HepG2 (cell line): ENCODE data around the gene PROC. TPM values are rescaled to one million over a fixed set of nuclear protein-coding genes. Genes with fewer than 3 reads are reported as not detected.

Experiments used
- ETV6 ChIP-seq: sonication (generic); formaldehyde crosslinking; conservative IDR thresholded peaks from 2 replicates; pipeline ENCODE4 v1.4.0; 2020; ENCODE audit warnings: missing genetic modification reagents
- FIP1L1 ChIP-seq: fragments of 200-400 bp; formaldehyde crosslinking; IDR thresholded peaks from 2 replicates; pipeline ENCODE4 v1.6.1; 2018; ENCODE audit warnings: low read depth, mild to moderate bottlenecking, low read length, moderate library complexity, borderline replicate concordance; ENCODE audit not compliant: insufficient read depth
- HDAC2 ChIP-seq: sonication (generic); formaldehyde crosslinking; IDR thresholded peaks from 2 replicates; pipeline ENCODE4 v1.4.0; 2020; ENCODE audit warnings: missing genetic modification reagents
- ISX ChIP-seq: sonication (generic); formaldehyde crosslinking; conservative IDR thresholded peaks from 2 replicates; pipeline ENCODE4 v1.5.0; 2020; ENCODE audit warnings: missing genetic modification reagents
- RAD21 ChIP-seq: fragments of 450-650 bp; formaldehyde crosslinking; IDR thresholded peaks from 2 replicates; pipeline ENCODE4 v1.5.0; 2020; ENCODE audit warnings: mild to moderate bottlenecking
- SP4 ChIP-seq: sonication (generic); formaldehyde crosslinking; IDR thresholded peaks from 2 replicates; pipeline ENCODE4 v1.8.1; 2023; ENCODE audit warnings: mild to moderate bottlenecking, missing genetic modification reagents
- ZNF160 ChIP-seq: sonication (generic); formaldehyde crosslinking; IDR thresholded peaks from 2 replicates; pipeline ENCODE4 v1.8.0; 2022; ENCODE audit warnings: mild to moderate bottlenecking, inconsistent platforms, missing genetic modification reagents
- ZNF382 ChIP-seq: sonication (generic); formaldehyde crosslinking; IDR thresholded peaks from 2 replicates; pipeline ENCODE4 v1.5.0; 2020; ENCODE audit warnings: missing genetic modification reagents, mild to moderate bottlenecking, borderline replicate concordance
- ZNF550 ChIP-seq: sonication (generic); formaldehyde crosslinking; IDR thresholded peaks from 2 replicates; pipeline ENCODE4 v1.4.0; 2020; ENCODE audit warnings: mild to moderate bottlenecking, missing genetic modification reagents, borderline replicate concordance
- ZNF619 ChIP-seq: sonication (generic); formaldehyde crosslinking; IDR thresholded peaks from 2 replicates; pipeline ENCODE4 v1.4.0; 2020; ENCODE audit warnings: mild to moderate bottlenecking, missing genetic modification reagents
- ZNF761 ChIP-seq: sonication (generic); formaldehyde crosslinking; conservative IDR thresholded peaks from 2 replicates; pipeline ENCODE4 v1.4.0; 2020; ENCODE audit warnings: mild to moderate bottlenecking, missing genetic modification reagents
- polyA plus RNA-seq, 8 experiments: library from polyadenylated mRNA; depleted of rRNA in 3 of 8; stranded (reverse) in 7 of 8; unstranded in 1 of 8; fragments of >200 nt; fragmentation: Illumina TruSeq in 4 of 8; extraction: Trizol in 4 of 8; gene quantifications; 2 replicates each; pipeline versions ENCODE4 v1.2.1 to v1.2.3, GENCODE V29; 2011 to 2016; ENCODE audit warnings: low read depth in 4 of 8, missing spikeins in 1 of 8, mixed read lengths in 1 of 8; ENCODE audit not compliant: insufficient read depth in 1 of 8
- total RNA-seq, 5 experiments: library from RNA; depleted of rRNA; stranded (reverse); fragments of >200 nt; fragmentation: Illumina TruSeq; extraction: Trizol; gene quantifications; 2 replicates each; pipeline ENCODE4 v1.2.3, GENCODE V29; 2016; ENCODE audit warnings: low read depth in 1 of 5
- TF ChIP-seq, protein P1 (sequence below): sonication (generic); formaldehyde crosslinking; IDR thresholded peaks from 2 replicates; pipeline ENCODE4 v1.5.0; 2020; ENCODE audit warnings: mild to moderate bottlenecking, missing genetic modification reagents, borderline replicate concordance
- TF ChIP-seq, protein P2 (sequence below): sonication (generic); formaldehyde crosslinking; IDR thresholded peaks from 2 replicates; pipeline ENCODE4 v1.4.0; 2020; ENCODE audit warnings: mild to moderate bottlenecking, missing genetic modification reagents, borderline replicate concordance
- TF ChIP-seq, protein P3 (sequence below): sonication (generic); formaldehyde crosslinking; IDR thresholded peaks from 2 replicates; pipeline ENCODE4 v1.8.1; 2023; ENCODE audit warnings: missing genetic modification reagents, mild to moderate bottlenecking, borderline replicate concordance
- TF ChIP-seq, protein P4 (sequence below): IDR thresholded peaks from 2 replicates; pipeline ENCODE4 v1.6.1; 2016; ENCODE audit warnings: mild to moderate bottlenecking, missing biosample characterization, missing genetic modification reagents

The PROC gene
- total and polyA plus RNA-seq, 2 of the 13 experiments (the other 11 are each of a cell fraction or from before 2014, with no cell fraction given) = 134 to 185 TPM

DNA sequence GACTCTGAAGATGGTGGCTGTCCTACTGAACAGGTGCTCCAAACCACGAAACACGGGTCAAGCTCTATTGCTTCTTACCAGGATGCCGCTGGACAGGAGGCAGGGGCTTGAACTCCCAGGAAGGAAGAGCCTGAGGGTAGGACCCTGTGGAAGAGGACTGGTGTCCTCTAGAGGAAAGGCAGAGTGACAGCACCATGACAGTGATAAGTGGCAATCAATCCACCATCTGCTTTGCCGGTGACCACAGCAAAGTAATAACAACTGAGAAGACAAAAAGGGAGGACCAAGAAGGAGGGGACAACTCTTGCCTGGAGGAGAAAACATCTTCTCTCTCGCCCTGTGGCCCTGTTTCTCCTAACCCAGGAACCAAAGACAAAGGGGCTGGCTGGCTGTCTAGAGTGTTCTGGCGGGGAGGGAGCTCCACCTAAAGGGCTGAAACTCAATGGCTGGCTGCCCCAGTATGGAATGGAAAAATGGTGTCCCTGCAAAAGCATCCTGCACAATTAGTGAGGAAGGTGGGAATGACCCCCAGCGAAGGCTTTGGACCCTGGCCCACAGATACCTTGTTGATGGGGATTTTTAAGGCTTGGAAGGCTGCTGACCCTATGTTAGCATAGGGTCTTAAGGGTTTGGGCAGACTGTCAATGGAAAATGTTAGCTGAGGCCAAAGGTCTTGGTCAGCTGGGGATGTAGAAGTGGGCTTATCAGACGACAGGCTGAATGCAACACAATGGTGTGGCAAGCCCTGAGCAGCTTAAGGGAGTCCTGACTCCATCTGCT lies 35.4 kb downstream of the PROC start (continued):
- TF ChIP-seq, protein P1, sequence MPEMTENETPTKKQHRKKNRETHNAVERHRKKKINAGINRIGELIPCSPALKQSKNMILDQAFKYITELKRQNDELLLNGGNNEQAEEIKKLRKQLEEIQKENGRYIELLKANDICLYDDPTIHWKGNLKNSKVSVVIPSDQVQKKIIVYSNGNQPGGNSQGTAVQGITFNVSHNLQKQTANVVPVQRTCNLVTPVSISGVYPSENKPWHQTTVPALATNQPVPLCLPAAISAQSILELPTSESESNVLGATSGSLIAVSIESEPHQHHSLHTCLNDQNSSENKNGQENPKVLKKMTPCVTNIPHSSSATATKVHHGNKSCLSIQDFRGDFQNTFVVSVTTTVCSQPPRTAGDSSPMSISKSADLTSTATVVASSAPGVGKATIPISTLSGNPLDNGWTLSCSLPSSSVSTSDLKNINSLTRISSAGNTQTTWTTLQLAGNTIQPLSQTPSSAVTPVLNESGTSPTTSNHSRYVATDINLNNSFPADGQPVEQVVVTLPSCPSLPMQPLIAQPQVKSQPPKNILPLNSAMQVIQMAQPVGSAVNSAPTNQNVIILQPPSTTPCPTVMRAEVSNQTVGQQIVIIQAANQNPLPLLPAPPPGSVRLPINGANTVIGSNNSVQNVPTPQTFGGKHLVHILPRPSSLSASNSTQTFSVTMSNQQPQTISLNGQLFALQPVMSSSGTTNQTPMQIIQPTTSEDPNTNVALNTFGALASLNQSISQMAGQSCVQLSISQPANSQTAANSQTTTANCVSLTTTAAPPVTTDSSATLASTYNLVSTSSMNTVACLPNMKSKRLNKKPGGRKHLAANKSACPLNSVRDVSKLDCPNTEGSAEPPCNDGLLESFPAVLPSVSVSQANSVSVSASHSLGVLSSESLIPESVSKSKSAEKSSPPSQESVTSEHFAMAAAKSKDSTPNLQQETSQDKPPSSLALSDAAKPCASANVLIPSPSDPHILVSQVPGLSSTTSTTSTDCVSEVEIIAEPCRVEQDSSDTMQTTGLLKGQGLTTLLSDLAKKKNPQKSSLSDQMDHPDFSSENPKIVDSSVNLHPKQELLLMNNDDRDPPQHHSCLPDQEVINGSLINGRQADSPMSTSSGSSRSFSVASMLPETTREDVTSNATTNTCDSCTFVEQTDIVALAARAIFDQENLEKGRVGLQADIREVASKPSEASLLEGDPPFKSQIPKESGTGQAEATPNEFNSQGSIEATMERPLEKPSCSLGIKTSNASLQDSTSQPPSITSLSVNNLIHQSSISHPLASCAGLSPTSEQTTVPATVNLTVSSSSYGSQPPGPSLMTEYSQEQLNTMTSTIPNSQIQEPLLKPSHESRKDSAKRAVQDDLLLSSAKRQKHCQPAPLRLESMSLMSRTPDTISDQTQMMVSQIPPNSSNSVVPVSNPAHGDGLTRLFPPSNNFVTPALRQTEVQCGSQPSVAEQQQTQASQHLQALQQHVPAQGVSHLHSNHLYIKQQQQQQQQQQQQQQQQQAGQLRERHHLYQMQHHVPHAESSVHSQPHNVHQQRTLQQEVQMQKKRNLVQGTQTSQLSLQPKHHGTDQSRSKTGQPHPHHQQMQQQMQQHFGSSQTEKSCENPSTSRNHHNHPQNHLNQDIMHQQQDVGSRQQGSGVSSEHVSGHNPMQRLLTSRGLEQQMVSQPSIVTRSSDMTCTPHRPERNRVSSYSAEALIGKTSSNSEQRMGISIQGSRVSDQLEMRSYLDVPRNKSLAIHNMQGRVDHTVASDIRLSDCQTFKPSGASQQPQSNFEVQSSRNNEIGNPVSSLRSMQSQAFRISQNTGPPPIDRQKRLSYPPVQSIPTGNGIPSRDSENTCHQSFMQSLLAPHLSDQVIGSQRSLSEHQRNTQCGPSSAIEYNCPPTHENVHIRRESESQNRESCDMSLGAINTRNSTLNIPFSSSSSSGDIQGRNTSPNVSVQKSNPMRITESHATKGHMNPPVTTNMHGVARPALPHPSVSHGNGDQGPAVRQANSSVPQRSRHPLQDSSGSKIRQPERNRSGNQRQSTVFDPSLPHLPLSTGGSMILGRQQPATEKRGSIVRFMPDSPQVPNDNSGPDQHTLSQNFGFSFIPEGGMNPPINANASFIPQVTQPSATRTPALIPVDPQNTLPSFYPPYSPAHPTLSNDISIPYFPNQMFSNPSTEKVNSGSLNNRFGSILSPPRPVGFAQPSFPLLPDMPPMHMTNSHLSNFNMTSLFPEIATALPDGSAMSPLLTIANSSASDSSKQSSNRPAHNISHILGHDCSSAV = 0 out of 2 replicates have a peak, but pooled peaks have one; percentile 36
- 0 out of 2 replicates have a peak, but pooled peaks have one; percentile 25 for TF ChIP-seq ZNF619 (CRISPR knock-in tag)
- TF ChIP-seq HDAC2 (CRISPR knock-in tag) = peak; percentile 54; the same call in 1 of the 2 replicates
- TF ChIP-seq SP4 (CRISPR knock-in tag) = 0 out of 2 replicates have a peak, but pooled peaks have one; percentile 62
- TF ChIP-seq ZNF160 (CRISPR knock-in tag) = peak; percentile 47; the same call in 1 of the 2 replicates
- no peak for TF ChIP-seq ZNF382
- no peak for TF ChIP-seq ZNF550 (CRISPR knock-in tag)
- TF ChIP-seq RAD21 (CRISPR knock-in tag) = peak; percentile 98
- TF ChIP-seq ETV6 (CRISPR knock-in tag) = no peak
- TF ChIP-seq, protein P2, sequence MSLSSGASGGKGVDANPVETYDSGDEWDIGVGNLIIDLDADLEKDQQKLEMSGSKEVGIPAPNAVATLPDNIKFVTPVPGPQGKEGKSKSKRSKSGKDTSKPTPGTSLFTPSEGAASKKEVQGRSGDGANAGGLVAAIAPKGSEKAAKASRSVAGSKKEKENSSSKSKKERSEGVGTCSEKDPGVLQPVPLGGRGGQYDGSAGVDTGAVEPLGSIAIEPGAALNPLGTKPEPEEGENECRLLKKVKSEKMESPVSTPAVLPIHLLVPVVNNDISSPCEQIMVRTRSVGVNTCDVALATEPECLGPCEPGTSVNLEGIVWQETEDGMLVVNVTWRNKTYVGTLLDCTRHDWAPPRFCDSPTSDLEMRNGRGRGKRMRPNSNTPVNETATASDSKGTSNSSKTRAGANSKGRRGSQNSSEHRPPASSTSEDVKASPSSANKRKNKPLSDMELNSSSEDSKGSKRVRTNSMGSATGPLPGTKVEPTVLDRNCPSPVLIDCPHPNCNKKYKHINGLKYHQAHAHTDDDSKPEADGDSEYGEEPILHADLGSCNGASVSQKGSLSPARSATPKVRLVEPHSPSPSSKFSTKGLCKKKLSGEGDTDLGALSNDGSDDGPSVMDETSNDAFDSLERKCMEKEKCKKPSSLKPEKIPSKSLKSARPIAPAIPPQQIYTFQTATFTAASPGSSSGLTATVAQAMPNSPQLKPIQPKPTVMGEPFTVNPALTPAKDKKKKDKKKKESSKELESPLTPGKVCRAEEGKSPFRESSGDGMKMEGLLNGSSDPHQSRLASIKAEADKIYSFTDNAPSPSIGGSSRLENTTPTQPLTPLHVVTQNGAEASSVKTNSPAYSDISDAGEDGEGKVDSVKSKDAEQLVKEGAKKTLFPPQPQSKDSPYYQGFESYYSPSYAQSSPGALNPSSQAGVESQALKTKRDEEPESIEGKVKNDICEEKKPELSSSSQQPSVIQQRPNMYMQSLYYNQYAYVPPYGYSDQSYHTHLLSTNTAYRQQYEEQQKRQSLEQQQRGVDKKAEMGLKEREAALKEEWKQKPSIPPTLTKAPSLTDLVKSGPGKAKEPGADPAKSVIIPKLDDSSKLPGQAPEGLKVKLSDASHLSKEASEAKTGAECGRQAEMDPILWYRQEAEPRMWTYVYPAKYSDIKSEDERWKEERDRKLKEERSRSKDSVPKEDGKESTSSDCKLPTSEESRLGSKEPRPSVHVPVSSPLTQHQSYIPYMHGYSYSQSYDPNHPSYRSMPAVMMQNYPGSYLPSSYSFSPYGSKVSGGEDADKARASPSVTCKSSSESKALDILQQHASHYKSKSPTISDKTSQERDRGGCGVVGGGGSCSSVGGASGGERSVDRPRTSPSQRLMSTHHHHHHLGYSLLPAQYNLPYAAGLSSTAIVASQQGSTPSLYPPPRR (CRISPR knock-in tag) = peak; percentile 47; the same call in 1 of the 2 replicates
- TF ChIP-seq, protein P3, sequence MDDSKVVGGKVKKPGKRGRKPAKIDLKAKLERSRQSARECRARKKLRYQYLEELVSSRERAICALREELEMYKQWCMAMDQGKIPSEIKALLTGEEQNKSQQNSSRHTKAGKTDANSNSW = no peak
- TF ChIP-seq, protein P4, sequence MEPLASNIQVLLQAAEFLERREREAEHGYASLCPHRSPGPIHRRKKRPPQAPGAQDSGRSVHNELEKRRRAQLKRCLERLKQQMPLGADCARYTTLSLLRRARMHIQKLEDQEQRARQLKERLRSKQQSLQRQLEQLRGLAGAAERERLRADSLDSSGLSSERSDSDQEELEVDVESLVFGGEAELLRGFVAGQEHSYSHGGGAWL (CRISPR knock-in tag) = no peak
- peak; percentile 91 for TF ChIP-seq ZNF761 (CRISPR knock-in tag)
- no peak for TF ChIP-seq ISX (CRISPR knock-in tag)
- TF ChIP-seq FIP1L1 = no peak
